Measurements from ENCODE around the gene SLC35A5. TPM values are rescaled to one million over a fixed set of nuclear protein-coding genes. Genes with fewer than 3 reads are reported as not detected.

The SLC35A5 gene
- total RNA-seq, 1 donor from 2014 or later = 37.4 TPM

GRCh38 chr3:112633191-112633590, 71.3 kb downstream of the SLC35A5 start:
- intact Hi-C loops (cut with DNase I) = no loop called here
- no peaks in the 10 kb centered on the region for H3K4me1 ChIP-seq
- DNase-seq = no peak
- H3K36me3 ChIP-seq = no peaks in the 10 kb centered on the region
- TF ChIP-seq CTCF (IDR thresholded peaks at IDR 0.05) = no peak
- no peak overlapping the region for H3K4me3 ChIP-seq
- H3K9me3 ChIP-seq = no peaks in the 10 kb centered on the region
- H3K27ac ChIP-seq = no peak overlapping the region
- no peak for ATAC-seq
- H3K27me3 ChIP-seq (ENCODE audit: low read depth) = no peaks in the 10 kb centered on the region

- DNase-seq (no peak), ATAC-seq (no peak)
- no peaks in the 10 kb centered on the region for H3K9me3 ChIP-seq
- H3K4me1 ChIP-seq = no peaks in the 10 kb centered on the region
- no peaks in the 10 kb centered on the region for H3K27me3 ChIP-seq (ENCODE audit: low read depth)
- no peaks in the 10 kb centered on the region for H3K36me3 ChIP-seq
- H3K4me3 ChIP-seq = no peak overlapping the region
- intact Hi-C loops (cut with DNase I) = no loop called here
- TF ChIP-seq CTCF (IDR thresholded peaks at IDR 0.05) = no peak
- H3K27ac ChIP-seq = no peak overlapping the region
These were observed 71.9 kb downstream of the SLC35A5 start for GRCh38 chr3:112633757-112634156.

GRCh38 chr3:112634786-112635541, 73.1 kb downstream of the SLC35A5 start:
- Histone ChIP-seq H3K27ac (no peak overlapping the region), H3K27me3 (ENCODE audit: low read depth) (no peaks in the 10 kb centered on the region), H3K36me3 (no peaks in the 10 kb centered on the region), H3K4me1 (no peaks in the 10 kb centered on the region), H3K4me3 (peak overlapping the region; percentile 40), H3K9me3 (no peaks in the 10 kb centered on the region)
- intact Hi-C loops (cut with DNase I) = no loop called here
- ATAC-seq (no peak), DNase-seq (no peak)
- no peak for TF ChIP-seq CTCF (IDR thresholded peaks at IDR 0.05)

Other genes with a start within 250 kb of the SLC35A5 start
- gene CD200, start 228.9 kb upstream of the SLC35A5 start, total RNA-seq = 4.4 TPM
- 0.86 TPM for gene BTLA, start 62.6 kb upstream of the SLC35A5 start, total RNA-seq
- gene ATG3, start 83 bp upstream of the SLC35A5 start, total RNA-seq = 58.4 TPM
- gene CCDC80, start 79.1 kb downstream of the SLC35A5 start, total RNA-seq = 148 TPM